Lung (tissue), 12 donors: ENCODE data around the gene GPX3. TPM values are rescaled to one million over a fixed set of nuclear protein-coding genes. Genes with fewer than 3 reads are reported as not detected.

Source experiments
- ATAC-seq: fragments of 200-7000 bp; cut with Tn5 transposase; one replicate; pipeline ENCODE4 v1.9.1; 2020; ENCODE audit warnings: moderate number of reproducible peaks; ENCODE audit not compliant: insufficient read depth, low FRiP score
- DNase-seq, 3 donors: peaks; one replicate each; pipeline ENCODE4 v3.0.0-alpha.2; 2013 to 2017
- H3K27ac ChIP-seq, 2 donors: one replicate each; pipeline ENCODE4 v1.5.1; 2013; ENCODE audit warnings: mild to moderate bottlenecking in 2 of 2, moderate library complexity in 2 of 2, control low read depth in 1 of 2, inconsistent platforms in 1 of 2, low read depth in 1 of 2, low read length in 1 of 2
- H3K27me3 ChIP-seq, 3 donors: one replicate each; pipeline ENCODE4 v1.5.1; 2013; ENCODE audit warnings: low read length in 2 of 3; ENCODE audit not compliant: control insufficient read depth in 3 of 3, insufficient read depth in 3 of 3
- H3K36me3 ChIP-seq, 4 donors: one replicate each; pipeline ENCODE4 v1.5.1; 2013; ENCODE audit warnings: low read length in 4 of 4, mild to moderate bottlenecking in 1 of 4, moderate library complexity in 1 of 4; ENCODE audit not compliant: control insufficient read depth in 4 of 4, insufficient read depth in 4 of 4
- H3K4me1 ChIP-seq, 5 donors: one replicate each; pipeline ENCODE4 v1.5.1; 2013; ENCODE audit warnings: low read length in 5 of 5, mild to moderate bottlenecking in 2 of 5, moderate library complexity in 1 of 5; ENCODE audit not compliant: control insufficient read depth in 5 of 5, insufficient read depth in 5 of 5
- H3K4me3 ChIP-seq: one replicate; pipeline ENCODE4 v1.5.1; 2013; ENCODE audit warnings: mild to moderate bottlenecking, control low read depth, moderate library complexity
- H3K9ac ChIP-seq, 2 donors: one replicate each; pipeline ENCODE4 v1.5.1; 2013; ENCODE audit warnings: low read length in 2 of 2, control low read depth in 1 of 2; ENCODE audit not compliant: insufficient read depth in 1 of 2
- H3K9me3 ChIP-seq, 4 donors: one replicate each; pipeline ENCODE4 v1.5.1; 2013; ENCODE audit warnings: low read length in 3 of 4, mild to moderate bottlenecking in 1 of 4, moderate library complexity in 1 of 4; ENCODE audit not compliant: control insufficient read depth in 4 of 4, insufficient read depth in 3 of 4
- CTCF ChIP-seq: IDR thresholded peaks from 2 replicates; pipeline ENCODE4 v1.5.1; 2012; ENCODE audit warnings: mild to moderate bottlenecking; ENCODE audit errors: control extremely low read depth, extremely low read depth
- WGBS, 2 donors: extraction: QIAGEN DNeasy Blood & Tissue Kit; methylation state at CpG; one replicate each; pipeline ENCODE4 v1.1.7; 2013; 5-methylcytosine and 5-hydroxymethylcytosine counted together
- polyA plus RNA-seq, 2 donors: library from polyadenylated mRNA; stranded (reverse); fragments of 200-250 nt; gene quantifications; one replicate each; pipeline ENCODE4 v1.2.1, GENCODE V29; 2013
- total RNA-seq, 2 donors: library from RNA; depleted of rRNA in 1 of 2; stranded (reverse); fragments of >200 nt in 1 of 2; gene quantifications; one replicate each; pipeline ENCODE4 v1.2.1, GENCODE V29; 2014 to 2021
- donor health status: control.
- donor health status: control.
- donor health status: Bipolar disorder and iron deficiency.
- donor health status: healthy.
- donor health status: DM: yes; HTN: yes; CAD: no.

The GPX3 gene
- total and polyA plus RNA-seq, 4 donors: 99.0 to 1,457 (median 826) TPM

- H3K9ac ChIP-seq: no peak overlapping the region
- H3K4me1 ChIP-seq: peaks cover 9 to 21% (median 18%) of the 10 kb centered on the region in 5 donors
- TF ChIP-seq CTCF: no peak
- WGBS, 2 donors: 42 to 80% methylated on average over 4 of the region's 4 CpGs
- peaks cover 11 to 71% (median 31%) of the 10 kb centered on the region in 4 donors for H3K36me3 ChIP-seq
- peaks cover 0 to 2% (median 0%) of the 10 kb centered on the region in 4 donors for H3K9me3 ChIP-seq
- ATAC-seq: no peak
- no peak overlapping the region for H3K4me3 ChIP-seq
- DNase-seq: peak; percentile 71 to 90 (median 86)
- H3K27ac ChIP-seq: peak overlapping the region; percentile 37 to 62
- no peaks in the 10 kb centered on the region for H3K27me3 ChIP-seq
Observed at GRCh38 chr5:151030379-151030778, 10.0 kb downstream of the GPX3 start.

GRCh38 chr5:151031554-151031953 lies 11.2 kb downstream of the GPX3 start:
- no peak for TF ChIP-seq CTCF
- H3K9me3 ChIP-seq: peaks cover 0 to 2% (median 0%) of the 10 kb centered on the region in 4 donors
- no peak overlapping the region for H3K9ac ChIP-seq
- no peaks in the 10 kb centered on the region for H3K27me3 ChIP-seq
- peaks cover 6 to 74% (median 35%) of the 10 kb centered on the region in 4 donors for H3K36me3 ChIP-seq
- 92 to 95% methylated on average over 11 of the region's 11 CpGs for WGBS, 2 donors
- DNase-seq (no peak), ATAC-seq (no peak)
- H3K27ac ChIP-seq: no peak overlapping the region
- no peak overlapping the region for H3K4me3 ChIP-seq
- peaks cover 8 to 21% (median 15%) of the 10 kb centered on the region in 5 donors for H3K4me1 ChIP-seq

- H3K4me3 ChIP-seq: no peak overlapping the region
- peak overlapping the region in 1 of 2 donors; percentile 26 for H3K27ac ChIP-seq
- H3K36me3 ChIP-seq: peaks cover 0 to 66% (median 29%) of the 10 kb centered on the region in 4 donors
- H3K4me1 ChIP-seq: peaks cover 0 to 33% (median 20%) of the 10 kb centered on the region in 5 donors
- no peaks in the 10 kb centered on the region for H3K27me3 ChIP-seq
- no peak for TF ChIP-seq CTCF
- ATAC-seq (no peak), DNase-seq (no peak)
- H3K9me3 ChIP-seq: no peaks in the 10 kb centered on the region
- WGBS, 2 donors: 95 to 96% methylated on average over 14 of the region's 14 CpGs
- no peak overlapping the region for H3K9ac ChIP-seq
Observed at GRCh38 chr5:151033217-151033934, 13.0 kb downstream of the GPX3 start.
